Mucosa of gallbladder (tissue), 1 donor: ENCODE results near the gene PIAS2. TPM values are rescaled to one million over a fixed set of nuclear protein-coding genes. Genes with fewer than 3 reads are reported as not detected.

Experiments used
- DNase-seq: peaks from one replicate; pipeline ENCODE4 v3.0.0-alpha.2; 2020; ENCODE audit warnings: low spot score
- total RNA-seq: library from RNA; stranded (reverse); gene quantifications from one replicate; pipeline ENCODE4 v1.2.1, GENCODE V29; 2021
- donor health status: DM: no; HTN: no; CAD: no.

Gene PIAS2
- total RNA-seq, 1 donor from 2014 or later, result 32.1 TPM

DNA sequence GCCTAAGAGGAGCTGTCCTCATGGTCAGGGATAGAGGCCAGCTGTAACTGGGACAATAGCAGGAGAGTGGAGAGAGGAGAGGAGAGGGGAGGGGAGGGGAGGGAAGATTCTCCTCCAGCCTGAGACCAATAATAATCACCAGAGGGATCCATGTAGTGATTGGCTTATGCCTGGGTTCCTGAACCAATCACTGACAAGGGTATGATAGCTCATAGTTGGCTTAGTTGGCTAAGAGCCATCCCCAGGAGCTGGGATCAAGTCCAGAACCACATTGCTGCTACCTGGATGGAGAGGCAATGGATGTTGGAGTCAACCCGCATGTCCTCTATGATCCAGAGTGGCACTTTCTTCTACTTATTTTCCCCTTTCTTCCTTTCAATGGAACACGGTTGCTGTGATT, 152.7 kb downstream of the PIAS2 start:
- no peak for DNase-seq

DNA sequence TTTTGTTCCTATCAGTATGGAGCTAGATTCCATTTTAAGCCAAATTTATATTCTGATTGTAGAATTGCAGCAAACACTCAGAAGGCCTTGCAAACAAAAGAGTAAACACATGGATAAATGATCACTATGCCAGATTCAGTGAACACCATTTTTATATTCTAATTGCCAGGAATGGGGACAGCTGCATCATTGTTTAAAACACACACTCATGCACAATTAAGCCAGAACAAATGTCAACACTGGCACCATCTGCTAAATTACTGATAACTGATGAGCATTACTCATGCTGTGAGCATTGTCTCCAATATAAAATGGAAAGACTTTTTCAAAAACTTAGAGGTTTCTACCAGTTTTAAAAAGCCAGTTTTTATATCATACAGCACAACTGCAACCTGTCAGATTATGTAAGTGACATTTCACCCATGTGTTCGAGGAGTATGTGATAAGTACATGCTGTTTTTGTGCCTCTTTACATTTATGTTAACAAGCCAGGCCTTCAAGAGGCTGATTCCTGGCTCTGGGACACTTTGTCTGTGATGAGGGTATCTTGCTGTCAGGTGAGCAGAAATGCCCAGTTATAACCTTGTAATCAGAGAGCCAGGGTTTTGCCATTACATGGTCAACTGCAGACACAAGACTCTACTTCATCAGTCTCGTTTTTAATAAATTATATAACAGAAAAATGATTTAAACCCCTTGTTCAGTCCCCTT, 156.1 kb downstream of the PIAS2 start:
- no peak for DNase-seq

DNA sequence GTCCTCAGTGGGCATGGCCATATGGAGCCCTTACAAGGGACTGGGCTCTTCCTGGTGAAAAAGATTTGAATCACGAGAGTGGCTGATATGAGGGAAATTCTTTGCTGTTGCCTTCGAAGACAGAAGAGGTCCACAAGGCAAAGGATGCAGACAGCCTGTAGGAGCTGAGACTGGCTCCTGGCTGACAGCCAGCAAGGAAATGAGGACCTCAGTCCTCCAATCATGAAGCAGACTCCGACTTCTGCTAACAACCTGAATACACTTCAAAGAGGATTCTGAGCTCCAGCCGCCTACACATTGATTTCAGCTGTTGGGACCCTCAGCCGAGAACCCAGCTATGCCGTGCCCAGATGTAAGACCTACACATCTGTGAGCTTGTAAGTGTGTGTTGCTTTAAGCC, 157.4 kb downstream of the PIAS2 start:
- no peak for DNase-seq

DNA sequence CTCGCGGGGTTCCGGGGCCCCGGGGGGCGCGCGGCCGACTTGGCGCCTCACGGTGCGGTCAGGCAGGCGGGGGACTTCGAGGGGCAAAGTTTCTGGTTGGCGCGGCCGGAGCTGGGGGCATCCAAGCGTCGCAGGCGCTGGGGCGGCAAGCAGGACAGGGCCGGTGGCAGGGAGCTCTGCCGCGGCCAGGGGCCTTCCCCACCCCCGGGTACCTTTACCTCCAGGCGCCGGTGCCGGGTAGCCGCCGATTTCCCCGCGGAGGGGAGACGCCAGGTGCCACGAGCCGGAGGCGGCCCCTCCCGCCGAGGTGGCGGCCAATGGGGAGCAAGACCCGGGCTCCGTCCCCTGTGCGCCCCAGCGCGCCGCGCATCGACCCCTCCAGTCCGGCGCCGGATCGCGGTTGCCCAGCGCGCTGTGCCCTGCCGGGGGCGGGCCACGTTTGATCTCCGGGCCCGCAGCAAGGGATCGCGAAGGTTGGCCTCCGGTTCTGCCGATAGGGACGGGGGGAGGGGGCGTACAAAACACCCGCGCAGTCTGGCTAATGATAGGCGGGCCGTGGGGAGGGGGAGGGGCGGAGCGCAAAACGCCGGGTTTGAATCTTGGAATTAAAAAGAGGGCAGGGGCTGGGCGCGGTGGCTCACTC, 160.6 kb downstream of the PIAS2 start, which contains the start of gene ST8SIA5:
Gene ST8SIA5 (minus strand): TSS at position 495 of the 643 bp plus-strand sequence. CDS start 545 bp downstream, outside the sequence.
- no peak for DNase-seq

DNA sequence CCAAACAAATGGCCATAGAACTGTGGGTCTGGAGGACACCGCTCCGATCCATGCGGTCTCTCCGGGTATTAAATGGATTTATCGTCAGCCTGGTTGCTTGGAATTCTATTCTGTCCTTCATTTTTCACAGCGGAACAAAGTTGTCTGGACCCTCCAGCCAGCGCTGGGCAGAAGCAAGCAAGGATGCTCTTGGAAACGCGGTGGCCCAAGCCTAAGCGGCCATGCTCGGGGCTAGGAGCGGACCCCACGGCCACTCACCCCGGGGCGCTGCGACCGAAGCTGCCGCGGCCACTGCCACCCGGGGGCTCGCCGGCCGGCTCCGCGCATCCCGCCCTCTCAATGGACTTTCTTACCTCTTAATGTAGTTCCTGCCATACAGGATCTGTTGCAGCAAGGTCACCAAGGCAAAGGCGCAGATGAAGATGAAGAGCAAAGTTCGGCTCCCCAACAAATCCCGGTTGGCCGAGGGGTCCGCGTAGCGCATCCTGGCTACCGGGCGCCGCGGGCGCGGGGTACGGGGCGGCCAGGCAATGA, 161.2 kb downstream of the PIAS2 start:
- no peak for DNase-seq

DNA sequence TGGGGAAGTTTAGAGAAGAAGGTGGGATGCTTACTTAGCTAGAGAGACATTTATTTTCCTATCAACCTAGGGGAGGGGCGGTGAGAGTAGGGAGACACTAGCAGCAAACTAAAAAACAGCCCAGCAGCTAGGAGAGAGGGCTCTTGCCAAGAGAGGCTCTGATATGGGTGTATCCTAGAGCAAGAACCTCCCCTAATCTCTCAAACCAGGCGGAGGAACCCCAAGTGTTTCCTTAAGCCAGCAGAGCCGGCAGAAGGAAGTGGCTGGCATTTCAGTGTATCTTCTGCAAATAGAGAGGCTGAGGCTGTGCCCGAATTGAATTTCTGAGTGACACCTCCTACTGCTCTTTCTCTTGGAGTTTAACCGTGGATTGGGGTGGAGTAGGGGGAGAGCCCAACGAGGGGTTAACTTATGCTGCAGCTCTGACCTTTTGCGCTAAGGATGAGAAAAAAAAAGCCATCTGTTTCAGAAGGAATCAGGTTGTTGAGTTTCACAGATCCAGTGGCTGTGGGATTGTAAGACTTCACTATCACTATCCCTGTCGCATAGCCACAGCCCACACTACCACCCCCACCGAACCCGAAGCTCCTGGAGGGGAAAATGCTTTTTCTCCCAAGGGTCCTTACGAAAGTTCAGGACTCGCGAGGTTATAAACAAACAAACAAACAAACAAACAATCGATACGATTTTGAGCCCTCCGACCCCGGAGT, 161.8 kb downstream of the PIAS2 start:
- DNase-seq, result no peak

DNA sequence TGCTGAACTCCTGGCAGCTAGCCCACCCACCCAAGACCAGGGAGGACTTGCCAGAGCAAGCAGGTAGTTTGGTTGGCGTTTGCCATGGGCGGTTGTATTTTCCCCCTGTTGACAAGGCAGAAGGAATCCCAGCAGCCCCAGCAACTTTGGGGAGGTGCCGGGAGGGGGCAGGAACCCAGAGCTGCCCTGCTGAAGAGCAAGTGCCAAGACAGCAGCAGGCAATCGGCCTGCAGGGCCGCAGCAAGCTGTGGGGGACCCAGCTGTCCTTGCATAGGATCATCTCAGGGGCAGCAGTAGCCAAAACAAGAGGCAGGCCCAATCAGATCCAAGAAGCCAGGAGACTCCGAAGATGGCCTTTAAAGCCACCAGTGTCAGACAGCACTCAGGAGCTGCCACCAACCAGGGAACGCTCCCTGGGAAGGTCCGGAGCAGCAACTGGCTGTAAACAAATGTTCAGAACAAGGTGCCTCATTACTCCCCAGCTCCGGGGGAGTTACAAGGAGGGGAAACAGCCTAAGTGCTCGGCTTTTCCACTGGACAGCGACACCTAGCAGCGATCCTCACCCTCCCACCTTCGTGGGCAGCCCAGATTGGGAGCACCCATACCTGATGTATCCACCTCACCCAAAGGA, 162.5 kb downstream of the PIAS2 start:
- DNase-seq, result no peak

DNA sequence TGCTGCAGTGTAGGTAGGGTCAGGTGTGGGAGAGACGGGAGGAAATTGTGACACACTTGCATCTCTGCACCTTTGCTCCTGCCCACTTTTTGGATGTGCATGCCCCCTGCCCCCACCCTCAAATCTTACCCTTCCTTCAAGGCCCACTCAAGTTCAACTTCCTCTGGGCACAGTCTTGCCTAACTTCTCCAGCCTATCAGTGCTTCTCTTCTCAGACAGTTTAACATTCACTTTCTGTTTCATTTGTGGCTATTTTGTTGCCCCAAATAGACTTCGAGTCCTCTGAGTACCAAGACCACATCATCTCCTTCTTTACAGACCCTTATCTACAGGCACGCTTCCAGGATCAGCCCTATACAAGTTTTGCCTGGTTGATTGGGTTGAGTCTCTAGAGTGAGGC, 163.1 kb downstream of the PIAS2 start:
- no peak for DNase-seq

Other genes with a start within 250 kb of the PIAS2 start
- 0.29 TPM for gene ST8SIA5, start 160.5 kb downstream of the PIAS2 start, total RNA-seq
- gene KATNAL2, start 95 bp upstream of the PIAS2 start, total RNA-seq, result 8.0 TPM
- not detected for gene ELOA2, start 118.1 kb upstream of the PIAS2 start, total RNA-seq
- gene HDHD2, start 233.0 kb upstream of the PIAS2 start, total RNA-seq, result 36.9 TPM